Endothelial cell of umbilical vein (primary cell): ENCODE measurements around the gene GXYLT2. TPM values are rescaled to one million over a fixed set of nuclear protein-coding genes. Genes with fewer than 3 reads are reported as not detected.
"Not testable (repeated sequence)": the region's sequence is repeated elsewhere in the genome, so short reads cannot be mapped to it uniquely, and the experiment has no call there.

Source experiments
- BruUV-seq: library from RNA; stranded (reverse); fragments of 400-500 nt; replicated peaks from 2 replicates; lab custom pipeline; 2021; lab: Mats Ljungman, UMichigan
- CTCF ChIA-PET: fragments of 300-600, 350-600 bp; sonication (Branson Sonifier 250); formaldehyde crosslinking; loops from one replicate; lab custom pipeline; 2021; ENCODE audit warnings: antibody characterized with exemption, inconsistent platforms; lab: Charles Lee
- POLR2A ChIA-PET: fragments of 300-600, 350-600 bp; sonication (Branson Sonifier 250); formaldehyde crosslinking; loops from one replicate; lab custom pipeline; 2021; ENCODE audit warnings: antibody characterized with exemption, inconsistent platforms; lab: Charles Lee
- DNase-seq: peaks from one replicate; pipeline ENCODE4 v3.0.0-alpha.2; 2011; ENCODE audit warnings: low read depth, low spot score
- FAIRE-seq: peaks from 2 replicates; lab custom pipeline; 2011; peaks lifted over from hg19 to GRCh38; lab: Jason Lieb, UNC
- H2AFZ ChIP-seq: 2 replicates; pipeline ENCODE4 v1.6.0; 2012; ENCODE audit warnings: low read depth, low read length, control low read depth, inconsistent platforms
- H3K27ac ChIP-seq: 2 replicates; pipeline ENCODE4 v1.5.1; 2011; ENCODE audit warnings: low read depth, mild to moderate bottlenecking, control low read depth, low read length, moderate library complexity; ENCODE audit not compliant: insufficient read depth
- H3K27me3 ChIP-seq, 2 experiments: 2 replicates each; pipeline versions ENCODE4 v1.6.0 to v1.6.1; 2011; ENCODE audit warnings: low read length in 2 of 2, mixed read lengths in 1 of 2; ENCODE audit not compliant: control insufficient read depth in 2 of 2, insufficient read depth in 2 of 2
- H3K36me3 ChIP-seq, 2 experiments: 2 replicates in 1 of 2; 3 replicates in 1 of 2; pipeline ENCODE4 v1.5.1; 2011; ENCODE audit warnings: low read length in 2 of 2, mild to moderate bottlenecking in 1 of 2, moderate library complexity in 1 of 2; ENCODE audit not compliant: control insufficient read depth in 2 of 2, insufficient read depth in 2 of 2; ENCODE audit errors: extremely low read depth in 1 of 2
- H3K4me1 ChIP-seq: 3 replicates; pipeline ENCODE4 v1.5.1; 2011; ENCODE audit warnings: mild to moderate bottlenecking, low read length; ENCODE audit not compliant: control insufficient read depth, insufficient read depth; ENCODE audit errors: extremely low read depth
- H3K4me2 ChIP-seq: 2 replicates; pipeline ENCODE4 v1.6.1; 2011; ENCODE audit warnings: low read length, control low read depth, mixed read lengths; ENCODE audit not compliant: insufficient read depth
- H3K4me3 ChIP-seq, 3 experiments: fragments of 200-600 bp in 1 of 3; sonication (generic), shearing (Covaris generic) in 1 of 3; replicated peaks in 1 of 3; 2 replicates each; pipeline ENCODE4 v1.5.1; 2011 to 2016; ENCODE audit warnings: control low read depth in 3 of 3, low read length in 3 of 3, mild to moderate bottlenecking in 2 of 3, inconsistent platforms in 1 of 3, low read depth in 1 of 3, moderate library complexity in 1 of 3; ENCODE audit not compliant: insufficient read depth in 1 of 3
- H3K79me2 ChIP-seq: 2 replicates; pipeline ENCODE4 v1.6.0; 2012; ENCODE audit warnings: low read length, inconsistent platforms; ENCODE audit not compliant: control insufficient read depth, insufficient read depth
- H3K9ac ChIP-seq: replicated peaks from 2 replicates; pipeline ENCODE3; 2011; ENCODE audit warnings: low read length, control low read depth; ENCODE audit not compliant: insufficient read depth; ENCODE audit errors: extremely low read depth
- H3K9me1 ChIP-seq: replicated peaks from 3 replicates; pipeline ENCODE4 v1.6.0; 2011; ENCODE audit warnings: mild to moderate bottlenecking, low read length; ENCODE audit not compliant: control insufficient read depth, insufficient read depth; ENCODE audit errors: extremely low read depth
- H3K9me3 ChIP-seq: replicated peaks from 2 replicates; pipeline ENCODE4 v1.5.1; 2012; ENCODE audit warnings: low read length, inconsistent platforms; ENCODE audit not compliant: control insufficient read depth, insufficient read depth
- H4K20me1 ChIP-seq: replicated peaks from 2 replicates; pipeline ENCODE3; 2011; ENCODE audit warnings: mild to moderate bottlenecking, low read length; ENCODE audit not compliant: control insufficient read depth, insufficient read depth; ENCODE audit errors: extremely low read depth
- EZH2 ChIP-seq: IDR thresholded peaks from 2 replicates; pipeline ENCODE4 v1.6.1; 2012; ENCODE audit warnings: borderline replicate concordance, low read depth, mild to moderate bottlenecking, moderate library complexity, low read length, inconsistent platforms; ENCODE audit not compliant: severe bottlenecking
- FOS ChIP-seq: IDR thresholded peaks from 2 replicates; pipeline ENCODE4 v1.6.1; 2011; ENCODE audit warnings: mild to moderate bottlenecking, low read length, moderate library complexity, borderline replicate concordance; ENCODE audit not compliant: insufficient read depth
- GATA2 ChIP-seq: IDR thresholded peaks from 2 replicates; pipeline ENCODE4 v1.7.0; 2011; ENCODE audit warnings: low read depth, mild to moderate bottlenecking, moderate library complexity, mixed read lengths, low read length; ENCODE audit not compliant: insufficient read length, insufficient read depth
- MYC ChIP-seq: IDR thresholded peaks from one replicate; pipeline ENCODE4 v1.6.1; 2011; ENCODE audit warnings: mild to moderate bottlenecking, low read depth, low read length
- POLR2A ChIP-seq: IDR thresholded peaks from 2 replicates; pipeline ENCODE4 v1.6.1; 2012; ENCODE audit warnings: low read depth, mild to moderate bottlenecking, control low read depth, low read length
- POLR2AphosphoS5 ChIP-seq: IDR thresholded peaks from 2 replicates; pipeline ENCODE4 v1.6.1; 2012; ENCODE audit warnings: low read depth, mild to moderate bottlenecking, control low read depth, low read length, moderate library complexity; ENCODE audit not compliant: insufficient read depth
- dilution Hi-C: fragments of 300-500 bp; cut with MboI; formaldehyde crosslinking; loops from one replicate; pipeline ENCODE4 v1.15.0; 2019; ENCODE audit warnings: low sequenced_read_pairs; ENCODE audit not compliant: extremely low pct_ligation_motif_present
- intact Hi-C: fragments of 100-400 bp; cut with micrococcal nuclease; formaldehyde crosslinking; loops from one replicate; pipeline ENCODE4 v1.10.0; 2022
- polyA plus RNA-seq, 4 experiments: library from polyadenylated mRNA; depleted of rRNA in 3 of 4; stranded (reverse) in 3 of 4; unstranded in 1 of 4; fragments of >200 nt; gene quantifications; 2 replicates each; pipeline versions ENCODE4 v1.2.1 to v1.2.3, GENCODE V29; 2011 to 2012; ENCODE audit warnings: missing spikeins in 1 of 4
- total RNA-seq: library from RNA; stranded (reverse); gene quantifications from 2 replicates; pipeline ENCODE4 v1.2.3, GENCODE V29; 2021
- TF ChIP-seq, protein P1 (sequence below), 2 donors: IDR thresholded peaks; 1 replicate in 1 of 2; 2 replicates in 1 of 2; pipeline ENCODE4 v1.5.1; 2011; ENCODE audit warnings: low read length in 2 of 2, mild to moderate bottlenecking in 2 of 2, moderate library complexity in 2 of 2, control low read depth in 1 of 2, inconsistent platforms in 1 of 2, low read depth in 1 of 2; ENCODE audit not compliant: insufficient read depth in 1 of 2; ENCODE audit errors: extremely low read depth in 1 of 2

Gene GXYLT2
- total and polyA plus RNA-seq, 2 donors (not counting 3 experiments of a cell fraction or from before 2014, with no cell fraction given), result 0.07 to 0.24 TPM

DNA sequence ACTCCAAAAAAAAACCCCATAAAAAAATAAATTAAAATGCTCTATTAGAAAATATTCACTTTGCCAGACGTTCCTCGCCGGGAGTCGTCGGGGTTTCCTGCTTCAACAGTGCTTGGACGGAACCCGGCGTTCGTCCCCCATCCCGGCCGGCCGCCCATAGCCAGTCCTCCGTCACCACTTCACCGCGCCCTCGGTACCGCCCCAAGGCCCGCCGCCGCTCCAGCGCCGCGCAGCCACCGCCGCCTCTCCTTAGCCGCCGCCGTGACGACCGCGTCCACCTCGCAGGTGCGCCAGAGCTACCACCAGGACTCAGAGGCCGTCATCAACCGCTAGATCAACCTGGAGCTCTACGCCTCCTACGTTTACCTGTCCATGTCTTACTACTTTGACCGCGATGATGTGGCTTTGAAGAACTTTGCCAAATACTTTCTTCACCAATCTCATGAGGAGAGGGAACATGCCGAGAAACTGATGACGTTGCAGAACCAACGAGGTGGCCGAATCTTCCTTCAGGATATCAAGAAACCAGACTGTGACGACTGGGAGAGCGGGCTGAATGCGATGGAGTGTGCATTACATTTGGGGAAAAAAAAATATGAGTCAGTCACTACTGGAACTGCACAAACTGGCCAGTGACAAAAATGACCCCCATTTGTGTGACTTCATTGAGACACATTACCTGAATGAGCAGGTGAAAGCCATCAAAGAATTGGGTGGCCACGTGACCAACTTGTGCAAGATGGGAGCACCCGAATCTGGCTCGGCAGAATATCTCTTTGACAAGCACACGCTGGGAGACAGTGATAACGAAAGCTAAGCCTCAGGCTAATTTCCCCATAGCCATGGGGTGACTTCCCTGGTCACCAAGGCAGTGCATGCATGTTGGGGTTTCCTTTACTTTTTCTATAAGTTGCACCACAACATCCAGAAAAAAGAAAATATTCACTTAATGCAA, 41.2 kb downstream of the GXYLT2 start:
- H3K79me2 ChIP-seq, BruUV-seq, H3K9ac ChIP-seq, H3K36me3 ChIP-seq, H3K4me1 ChIP-seq, H3K4me2 ChIP-seq, H3K4me3 ChIP-seq, intact Hi-C loops, dilution Hi-C loops, H3K27me3 ChIP-seq, H3K9me1 ChIP-seq, H3K27ac ChIP-seq, H4K20me1 ChIP-seq, H3K9me3 ChIP-seq, FAIRE-seq, H2AFZ ChIP-seq, DNase-seq: not testable (repeated sequence)
- ChIA-PET CTCF (interaction anchor here (1.1 kb wide), 1 partner anchor 78 kb away, joined by 3 read pairs; no protein-coding TSS in a partner anchor), POLR2A (interaction anchor here (0.6 kb wide), 1 partner anchor 8 kb away, joined by 3 read pairs; no protein-coding TSS in a partner anchor)

DNA sequence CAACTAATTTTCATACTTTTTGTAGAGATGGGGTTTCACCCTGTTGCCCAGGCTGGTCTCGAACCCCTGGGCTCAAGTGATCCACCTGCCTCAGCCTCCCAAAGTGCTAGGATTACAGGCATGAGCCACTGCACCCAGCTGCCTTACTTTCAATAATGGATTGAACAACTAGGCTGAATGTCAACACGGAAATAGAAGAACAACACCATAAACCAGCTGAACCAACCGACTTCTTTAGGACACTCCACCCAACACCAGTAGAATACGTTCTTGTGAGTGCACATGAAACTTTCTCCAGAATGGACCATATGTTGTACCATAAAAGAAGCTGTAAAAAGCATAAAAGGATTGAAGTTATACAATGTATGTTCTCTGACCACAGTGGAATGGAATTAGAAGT, 42.9 kb downstream of the GXYLT2 start:
- H3K79me2 ChIP-seq, result no peaks in the 10 kb centered on the region
- ChIA-PET POLR2A (no interaction called here), CTCF (no interaction called here)
- H3K4me1 ChIP-seq, result no peaks in the 10 kb centered on the region
- BruUV-seq, result no TSS peak
- H3K4me3 ChIP-seq, result no peak overlapping the region
- no peak overlapping the region for H3K27ac ChIP-seq
- no peak for TF ChIP-seq POLR2AphosphoS5
- no peak for TF ChIP-seq EZH2
- no peak for TF ChIP-seq MYC
- TF ChIP-seq GATA2, result no peak
- TF ChIP-seq POLR2A, result no peak
- no peak for TF ChIP-seq FOS
- TF ChIP-seq, protein P1, sequence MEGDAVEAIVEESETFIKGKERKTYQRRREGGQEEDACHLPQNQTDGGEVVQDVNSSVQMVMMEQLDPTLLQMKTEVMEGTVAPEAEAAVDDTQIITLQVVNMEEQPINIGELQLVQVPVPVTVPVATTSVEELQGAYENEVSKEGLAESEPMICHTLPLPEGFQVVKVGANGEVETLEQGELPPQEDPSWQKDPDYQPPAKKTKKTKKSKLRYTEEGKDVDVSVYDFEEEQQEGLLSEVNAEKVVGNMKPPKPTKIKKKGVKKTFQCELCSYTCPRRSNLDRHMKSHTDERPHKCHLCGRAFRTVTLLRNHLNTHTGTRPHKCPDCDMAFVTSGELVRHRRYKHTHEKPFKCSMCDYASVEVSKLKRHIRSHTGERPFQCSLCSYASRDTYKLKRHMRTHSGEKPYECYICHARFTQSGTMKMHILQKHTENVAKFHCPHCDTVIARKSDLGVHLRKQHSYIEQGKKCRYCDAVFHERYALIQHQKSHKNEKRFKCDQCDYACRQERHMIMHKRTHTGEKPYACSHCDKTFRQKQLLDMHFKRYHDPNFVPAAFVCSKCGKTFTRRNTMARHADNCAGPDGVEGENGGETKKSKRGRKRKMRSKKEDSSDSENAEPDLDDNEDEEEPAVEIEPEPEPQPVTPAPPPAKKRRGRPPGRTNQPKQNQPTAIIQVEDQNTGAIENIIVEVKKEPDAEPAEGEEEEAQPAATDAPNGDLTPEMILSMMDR (IDR thresholded peaks at IDR 0.05; ENCODE audit: extremely low read depth in 1 of 2, insufficient read depth in 1 of 2, low read depth in 1 of 2, low read length in 2 of 2), result no peak
- no peak for FAIRE-seq
- no peaks in the 10 kb centered on the region for H3K9me3 ChIP-seq
- no peaks in the 10 kb centered on the region for H4K20me1 ChIP-seq
- dilution Hi-C loops, result no loop called here
- no peak for DNase-seq
- H3K4me2 ChIP-seq, result no peak overlapping the region
- peaks cover 2 to 4% of the 10 kb centered on the region in 2 experiments for H3K27me3 ChIP-seq
- intact Hi-C loops, result no loop called here
- H3K9me1 ChIP-seq, result no peaks in the 10 kb centered on the region
- no peak overlapping the region for H3K9ac ChIP-seq
- H2AFZ ChIP-seq, result no peak overlapping the region
- no peaks in the 10 kb centered on the region for H3K36me3 ChIP-seq
